Fibroblast of villous mesenchyme (primary cell): ENCODE results near the gene SPDL1. TPM values are rescaled to one million over a fixed set of nuclear protein-coding genes. Genes with fewer than 3 reads are reported as not detected.

Source experiments
- DNase-seq: peaks from one replicate; pipeline ENCODE4 v3.0.0-alpha.2; 2010; ENCODE audit warnings: low read depth
- H3K4me3 ChIP-seq: 2 replicates; pipeline ENCODE4 v1.5.1; 2011; ENCODE audit warnings: low read depth, mild to moderate bottlenecking, low read length
- total RNA-seq: library from RNA; depleted of rRNA; stranded (reverse); fragments of >200 nt; gene quantifications from 2 replicates; pipeline ENCODE4 v1.2.3, GENCODE V29; 2012
- TF ChIP-seq, protein P1 (sequence below): IDR thresholded peaks from 2 replicates; pipeline ENCODE4 v1.5.1; 2012; ENCODE audit warnings: low read depth, mild to moderate bottlenecking, low read length; ENCODE audit not compliant: insufficient read depth

SPDL1 gene
- total RNA-seq, 1 donor: 44.0 TPM

DNA sequence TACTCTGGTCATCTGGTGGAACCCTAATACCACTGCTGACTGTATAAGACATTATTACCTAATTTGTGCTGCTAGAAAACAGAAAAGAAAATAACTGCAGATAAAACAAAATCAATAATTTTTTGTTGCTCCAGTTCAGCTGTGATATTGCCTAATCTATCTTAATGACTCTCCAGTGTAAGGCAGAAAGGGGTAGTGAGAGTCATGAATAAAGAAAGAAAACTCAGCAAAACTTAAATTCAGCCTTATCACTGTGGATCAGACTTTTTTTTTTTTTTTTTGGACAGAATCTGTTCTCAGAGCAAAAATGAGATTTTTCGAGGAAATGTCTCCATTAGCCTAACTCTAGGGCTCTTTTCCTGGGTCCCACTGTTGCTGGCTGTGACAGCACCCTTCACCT is 52.4 kb downstream of the SPDL1 start:
- TF ChIP-seq, protein P1, sequence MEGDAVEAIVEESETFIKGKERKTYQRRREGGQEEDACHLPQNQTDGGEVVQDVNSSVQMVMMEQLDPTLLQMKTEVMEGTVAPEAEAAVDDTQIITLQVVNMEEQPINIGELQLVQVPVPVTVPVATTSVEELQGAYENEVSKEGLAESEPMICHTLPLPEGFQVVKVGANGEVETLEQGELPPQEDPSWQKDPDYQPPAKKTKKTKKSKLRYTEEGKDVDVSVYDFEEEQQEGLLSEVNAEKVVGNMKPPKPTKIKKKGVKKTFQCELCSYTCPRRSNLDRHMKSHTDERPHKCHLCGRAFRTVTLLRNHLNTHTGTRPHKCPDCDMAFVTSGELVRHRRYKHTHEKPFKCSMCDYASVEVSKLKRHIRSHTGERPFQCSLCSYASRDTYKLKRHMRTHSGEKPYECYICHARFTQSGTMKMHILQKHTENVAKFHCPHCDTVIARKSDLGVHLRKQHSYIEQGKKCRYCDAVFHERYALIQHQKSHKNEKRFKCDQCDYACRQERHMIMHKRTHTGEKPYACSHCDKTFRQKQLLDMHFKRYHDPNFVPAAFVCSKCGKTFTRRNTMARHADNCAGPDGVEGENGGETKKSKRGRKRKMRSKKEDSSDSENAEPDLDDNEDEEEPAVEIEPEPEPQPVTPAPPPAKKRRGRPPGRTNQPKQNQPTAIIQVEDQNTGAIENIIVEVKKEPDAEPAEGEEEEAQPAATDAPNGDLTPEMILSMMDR: no peak
- no peak for DNase-seq
- no peak overlapping the region for H3K4me3 ChIP-seq

DNA sequence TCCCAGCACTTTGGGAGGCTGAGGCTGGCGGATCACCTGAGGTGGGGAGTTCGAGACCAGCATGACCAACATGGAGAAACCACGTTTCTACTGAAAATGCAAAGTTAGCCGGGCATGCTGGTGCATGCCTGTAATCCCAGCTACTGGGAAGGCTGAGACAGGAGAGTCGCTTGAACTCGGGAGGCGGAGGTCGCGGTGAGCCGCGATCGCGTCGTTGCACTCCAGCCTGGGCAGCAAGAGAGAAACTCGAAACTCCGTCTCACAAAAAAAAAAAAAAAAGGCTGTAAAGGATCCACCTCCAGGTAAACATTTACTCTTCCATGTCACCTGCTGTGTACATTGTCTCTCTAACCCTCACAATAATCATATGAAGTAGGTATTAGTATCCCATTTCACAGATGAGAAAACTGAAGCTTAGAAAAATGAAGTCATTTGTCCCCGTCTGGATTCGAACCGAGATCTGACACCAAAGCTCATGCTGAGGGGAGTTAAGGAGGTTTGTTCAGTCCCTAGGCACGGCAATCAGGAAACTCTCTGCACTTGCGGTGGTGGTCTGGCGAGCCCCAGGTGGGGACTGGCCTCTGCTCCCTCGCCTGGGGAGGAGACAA is 53.0 kb downstream of the SPDL1 start:
- no peak for DNase-seq
- peak overlapping the region; percentile 40 for H3K4me3 ChIP-seq
- TF ChIP-seq, protein P1: no peak

DNA sequence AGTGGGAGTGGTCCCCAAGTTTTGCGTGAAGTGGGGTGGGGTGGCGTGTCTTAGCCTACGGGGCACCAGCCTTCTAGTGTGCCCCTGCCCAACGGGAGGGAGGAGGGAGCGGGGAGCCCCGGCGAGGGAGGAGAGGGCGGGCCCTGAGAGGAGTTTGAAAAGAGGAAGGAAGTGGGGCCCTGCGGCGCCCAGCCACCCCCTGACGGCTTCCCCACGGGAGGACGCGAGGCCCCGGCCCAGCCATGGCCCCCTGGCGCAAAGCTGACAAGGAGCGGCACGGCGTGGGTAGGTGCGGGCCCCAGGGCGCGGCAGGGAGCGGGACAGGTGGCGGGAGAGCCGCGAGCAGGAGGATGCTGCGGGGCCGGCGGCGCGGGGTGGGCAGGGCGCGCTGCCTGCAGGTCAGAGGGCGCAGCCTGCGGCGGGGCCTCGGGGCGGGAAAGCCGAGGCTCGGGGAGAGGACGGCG is 53.5 kb downstream of the SPDL1 start, which contains the start of gene DOCK2:
DOCK2 (plus strand) TSS at position 191 of the 464 bp plus-strand sequence; CDS start at position 243, 52 bp downstream.
- TF ChIP-seq, protein P1: no peak
- DNase-seq: no peak
- H3K4me3 ChIP-seq: peak within 1 kb of the TSS; percentile 40

DNA sequence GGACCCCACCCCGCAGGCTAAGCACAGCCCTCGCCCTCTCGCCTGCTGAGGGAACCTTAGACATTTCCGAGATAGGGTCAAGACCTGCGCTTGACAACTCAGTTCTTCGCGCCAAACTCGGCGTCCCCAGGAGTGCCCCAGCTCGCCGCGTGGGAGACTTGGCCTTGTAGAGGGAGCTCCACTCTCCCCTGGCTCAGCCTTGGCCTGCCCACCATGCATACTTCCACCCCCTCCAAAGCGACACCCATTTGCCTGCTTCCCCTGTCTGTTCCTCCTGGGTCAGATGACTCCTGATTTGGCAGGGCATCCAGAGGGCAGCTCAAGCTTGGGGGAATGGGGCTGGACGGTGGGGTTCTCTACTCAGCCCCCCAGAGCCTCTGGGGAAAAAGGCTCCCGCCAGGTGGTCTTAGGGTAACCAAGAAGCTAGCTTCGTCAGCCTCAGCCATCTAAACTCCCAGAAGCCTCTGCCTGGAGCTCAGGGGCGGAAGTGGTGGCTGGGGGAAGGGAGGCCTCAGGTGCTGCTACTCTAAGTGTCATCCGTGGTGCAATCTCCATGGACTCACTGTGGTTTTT is 54.1 kb downstream of the SPDL1 start:
- TF ChIP-seq, protein P1: no peak
- H3K4me3 ChIP-seq: peak overlapping the region; percentile 6
- DNase-seq: no peak

DNA sequence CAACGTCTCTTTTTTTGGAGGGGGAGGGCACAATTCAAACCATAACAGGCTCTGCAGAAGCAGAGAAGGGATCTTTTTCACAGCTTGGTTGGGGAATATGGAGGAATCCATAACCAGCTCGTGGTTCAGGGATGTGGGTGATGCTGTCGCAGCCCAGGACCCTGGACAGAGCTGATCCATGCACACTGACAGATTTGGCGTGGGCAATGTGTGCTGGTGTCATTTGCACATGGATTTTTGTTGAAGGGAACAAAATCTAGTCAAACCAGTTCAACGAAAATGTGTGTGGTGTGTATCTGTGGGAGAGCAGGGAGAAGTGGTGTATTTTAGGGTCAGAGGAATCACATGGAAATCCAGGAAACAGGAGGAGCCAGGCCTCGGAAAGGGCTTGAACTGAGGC is 57.7 kb downstream of the SPDL1 start:
- TF ChIP-seq, protein P1: no peak
- H3K4me3 ChIP-seq: no peak overlapping the region
- peak; percentile 18 for DNase-seq

DNA sequence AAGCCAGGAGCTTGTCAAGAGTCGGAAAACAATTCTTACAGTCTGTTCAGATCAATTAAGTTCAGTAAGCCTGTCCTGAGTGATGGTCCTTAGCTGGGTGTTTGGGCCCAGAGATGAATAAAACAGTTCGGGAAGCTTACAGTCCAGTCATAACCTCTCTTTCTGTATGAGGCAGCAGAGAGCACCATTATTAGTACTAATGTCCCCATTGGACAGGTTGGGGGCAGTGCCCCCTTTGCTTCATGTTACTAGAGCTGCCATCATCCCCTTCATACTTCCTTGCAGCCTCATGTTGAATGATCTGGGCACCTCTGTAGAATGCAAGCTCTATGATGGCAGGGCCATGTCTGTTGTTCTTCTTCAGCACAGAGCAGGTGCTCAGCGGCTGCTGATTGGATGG is 63.3 kb downstream of the SPDL1 start:
- no peak overlapping the region for H3K4me3 ChIP-seq
- TF ChIP-seq, protein P1: no peak

More for the DNA sequence above, 63.3 kb downstream of the SPDL1 start:
- no peak for DNase-seq
